GM18520 (cell line): ENCODE measurements around the gene CTNNA1.

Experiments used
- ATAC-seq: cut with Tn5 transposase; IDR thresholded peaks from one replicate; pipeline ENCODE4 v1.9.1; 2021; ENCODE audit not compliant: unreplicated experiment

CTNNA1 gene

GRCh38 chr5:138961221-138961620, 208.0 kb downstream of the CTNNA1 start:
- ATAC-seq: no peak

GRCh38 chr5:138961729-138962128, 208.5 kb downstream of the CTNNA1 start:
- ATAC-seq: no peak

- no peak for ATAC-seq
These were observed 209.6 kb downstream of the CTNNA1 start for GRCh38 chr5:138962614-138963370.

GRCh38 chr5:138963763-138964371, 210.6 kb downstream of the CTNNA1 start:
- ATAC-seq: no peak

- ATAC-seq: no peak
These were observed 211.5 kb downstream of the CTNNA1 start for GRCh38 chr5:138964647-138965201.

- no peak for ATAC-seq
These were observed 212.4 kb downstream of the CTNNA1 start for GRCh38 chr5:138965626-138966025.

GRCh38 chr5:138966236-138966985, 213.2 kb downstream of the CTNNA1 start:
- no peak for ATAC-seq

- no peak for ATAC-seq
These were observed 214.7 kb downstream of the CTNNA1 start for GRCh38 chr5:138967791-138968448.

- ATAC-seq: no peak
These were observed 215.4 kb downstream of the CTNNA1 start for GRCh38 chr5:138968601-138969000.

GRCh38 chr5:138969323-138970002, 216.2 kb downstream of the CTNNA1 start:
- ATAC-seq: no peak

- no peak for ATAC-seq
These were observed 219.0 kb downstream of the CTNNA1 start for GRCh38 chr5:138972230-138972629.

GRCh38 chr5:138972836-138973235, 219.6 kb downstream of the CTNNA1 start:
- ATAC-seq: no peak

- no peak for ATAC-seq
These were observed 221.2 kb downstream of the CTNNA1 start for GRCh38 chr5:138974227-138975063.

GRCh38 chr5:138975098-138975847, 222.0 kb downstream of the CTNNA1 start:
- ATAC-seq: no peak

- ATAC-seq: no peak
These were observed 224.9 kb downstream of the CTNNA1 start for GRCh38 chr5:138978080-138978479.

GRCh38 chr5:138978581-138978980, 225.4 kb downstream of the CTNNA1 start:
- no peak for ATAC-seq

GRCh38 chr5:138979684-138980280, 226.6 kb downstream of the CTNNA1 start:
- ATAC-seq: no peak

- ATAC-seq: no peak
These were observed 227.2 kb downstream of the CTNNA1 start for GRCh38 chr5:138980441-138980840.

GRCh38 chr5:138981131-138981530, 227.9 kb downstream of the CTNNA1 start:
- no peak for ATAC-seq
